Thyroid gland (tissue), 4 donors: ENCODE results near the gene KRT5.

Experiments
- CTCF ChIP-seq, 6 experiments: fragments of 200-600 bp in 3 of 6; fragments of 450-650 bp in 3 of 6; sonication (generic) in 3 of 6; IDR thresholded peaks; one replicate each; pipeline ENCODE4 v1.5.1; 2016 to 2019; ENCODE audit warnings: antibody characterized with exemption in 6 of 6, mild to moderate bottlenecking in 2 of 6, inconsistent platforms in 1 of 6, moderate library complexity in 1 of 6
- POLR2A ChIP-seq, 2 donors: fragments of 450-650 bp; IDR thresholded peaks; one replicate each; pipeline ENCODE4 v1.6.1; 2017; ENCODE audit warnings: antibody characterized with exemption in 2 of 2, mild to moderate bottlenecking in 2 of 2, moderate library complexity in 1 of 2

GRCh38 chr12:52525661-52526499, 5.7 kb upstream of the KRT5 start:
- TF ChIP-seq CTCF (IDR thresholded peaks at IDR 0.05), result no peak
- TF ChIP-seq POLR2A (IDR thresholded peaks at IDR 0.05), result no peak
